Panc1 (cell line): ENCODE results near the gene MITF.

Experiments used
- CTCF ChIP-seq: fragments of 450-650 bp; IDR thresholded peaks from 2 replicates; pipeline ENCODE4 v1.5.1; 2017; ENCODE audit warnings: mild to moderate bottlenecking
- POLR2AphosphoS5 ChIP-seq: IDR thresholded peaks from 2 replicates; pipeline ENCODE4 v1.6.1; 2012; ENCODE audit warnings: mild to moderate bottlenecking, low read depth, low read length, moderate library complexity
- SIN3A ChIP-seq: IDR thresholded peaks from 2 replicates; pipeline ENCODE4 v1.6.1; 2012; ENCODE audit warnings: low read depth, mild to moderate bottlenecking, low read length, moderate library complexity, borderline replicate concordance; ENCODE audit not compliant: insufficient read depth
- TCF7L2 ChIP-seq: IDR thresholded peaks from 2 replicates; pipeline ENCODE4 v1.6.1; 2011; ENCODE audit warnings: mild to moderate bottlenecking, low read depth, low read length, inconsistent platforms
- TF ChIP-seq, protein P1 (sequence below), 2 experiments: IDR thresholded peaks; 2 replicates each; pipeline ENCODE4 v1.6.1; 2011 to 2012; ENCODE audit warnings: low read depth in 2 of 2, control low read depth in 1 of 2, low read length in 1 of 2, mild to moderate bottlenecking in 1 of 2, moderate library complexity in 1 of 2; ENCODE audit not compliant: insufficient read depth in 1 of 2

DNA sequence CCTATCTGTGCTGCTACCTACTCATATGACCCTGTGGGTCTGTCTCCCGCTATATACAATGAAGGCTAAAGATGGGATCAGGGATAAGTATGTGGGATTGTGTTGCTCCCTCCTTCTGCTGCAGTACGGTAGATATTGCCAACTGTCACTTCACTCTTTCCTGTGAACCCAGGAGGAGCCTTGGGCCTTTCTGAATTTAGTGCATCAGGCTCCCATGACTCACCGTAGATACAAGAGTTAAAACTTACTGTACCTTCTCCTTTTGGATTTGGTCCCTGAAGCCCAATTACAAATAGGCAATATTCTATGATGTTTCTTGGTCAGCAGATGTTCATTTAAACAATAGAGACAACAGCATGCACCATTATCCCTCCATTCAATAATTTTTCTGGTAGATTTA lies 27.4 kb downstream of the MITF start:
- TF ChIP-seq CTCF (no peak), POLR2AphosphoS5 (no peak), TCF7L2 (no peak), SIN3A (no peak)
- TF ChIP-seq, protein P1, sequence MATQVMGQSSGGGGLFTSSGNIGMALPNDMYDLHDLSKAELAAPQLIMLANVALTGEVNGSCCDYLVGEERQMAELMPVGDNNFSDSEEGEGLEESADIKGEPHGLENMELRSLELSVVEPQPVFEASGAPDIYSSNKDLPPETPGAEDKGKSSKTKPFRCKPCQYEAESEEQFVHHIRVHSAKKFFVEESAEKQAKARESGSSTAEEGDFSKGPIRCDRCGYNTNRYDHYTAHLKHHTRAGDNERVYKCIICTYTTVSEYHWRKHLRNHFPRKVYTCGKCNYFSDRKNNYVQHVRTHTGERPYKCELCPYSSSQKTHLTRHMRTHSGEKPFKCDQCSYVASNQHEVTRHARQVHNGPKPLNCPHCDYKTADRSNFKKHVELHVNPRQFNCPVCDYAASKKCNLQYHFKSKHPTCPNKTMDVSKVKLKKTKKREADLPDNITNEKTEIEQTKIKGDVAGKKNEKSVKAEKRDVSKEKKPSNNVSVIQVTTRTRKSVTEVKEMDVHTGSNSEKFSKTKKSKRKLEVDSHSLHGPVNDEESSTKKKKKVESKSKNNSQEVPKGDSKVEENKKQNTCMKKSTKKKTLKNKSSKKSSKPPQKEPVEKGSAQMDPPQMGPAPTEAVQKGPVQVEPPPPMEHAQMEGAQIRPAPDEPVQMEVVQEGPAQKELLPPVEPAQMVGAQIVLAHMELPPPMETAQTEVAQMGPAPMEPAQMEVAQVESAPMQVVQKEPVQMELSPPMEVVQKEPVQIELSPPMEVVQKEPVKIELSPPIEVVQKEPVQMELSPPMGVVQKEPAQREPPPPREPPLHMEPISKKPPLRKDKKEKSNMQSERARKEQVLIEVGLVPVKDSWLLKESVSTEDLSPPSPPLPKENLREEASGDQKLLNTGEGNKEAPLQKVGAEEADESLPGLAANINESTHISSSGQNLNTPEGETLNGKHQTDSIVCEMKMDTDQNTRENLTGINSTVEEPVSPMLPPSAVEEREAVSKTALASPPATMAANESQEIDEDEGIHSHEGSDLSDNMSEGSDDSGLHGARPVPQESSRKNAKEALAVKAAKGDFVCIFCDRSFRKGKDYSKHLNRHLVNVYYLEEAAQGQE (IDR thresholded peaks at IDR 0.05; ENCODE audit: insufficient read depth in 1 of 2, low read depth in 2 of 2, low read length in 1 of 2), result no peak
